Smooth muscle cell of the pulmonary artery (primary cell): Measurements from ENCODE around the gene MBL2. TPM values are rescaled to one million over a fixed set of nuclear protein-coding genes. Genes with fewer than 3 reads are reported as not detected.

Experiments
- total RNA-seq: library from RNA; depleted of rRNA; stranded (reverse); fragments of >200 nt; gene quantifications from 2 replicates; pipeline ENCODE4 v1.2.3, GENCODE V29; 2014

MBL2 gene
- total RNA-seq = not detected in 2 replicates

GRCh38 chr10:52772623-52773022, at the start of gene MBL2:
TSS of gene MBL2 (minus strand) at chr10:52772784. CDS start at chr10:52771635, 1,149 bp downstream.

